Stimulated activated CD8-positive, alpha-beta memory T cell treated with anti-CD3 and anti-CD28 coated beads, Interleukin-12 subunit alpha, Interleukin-12 subunit beta, amount 100 ng/mL, for 24 hours (primary cell): ENCODE measurements around the gene SLC22A16.
"Not testable (repeated sequence)": the region's sequence is repeated elsewhere in the genome, so short reads cannot be mapped to it uniquely, and the experiment has no call there.

ENCODE experiments used
- DNase-seq: peaks from one replicate; pipeline ENCODE4 v3.0.0-alpha.2; 2020; ENCODE audit errors: extremely low read depth

SLC22A16 gene

GRCh38 chr6:110491299-110491643, 14.9 kb upstream of the SLC22A16 start:
- DNase-seq = no peak

GRCh38 chr6:110490110-110490509, 13.7 kb upstream of the SLC22A16 start:
- no peak for DNase-seq

GRCh38 chr6:110488606-110489190, 12.3 kb upstream of the SLC22A16 start:
- no peak for DNase-seq

- DNase-seq = not testable (repeated sequence)
These were observed 11.6 kb upstream of the SLC22A16 start for GRCh38 chr6:110487968-110488381.

GRCh38 chr6:110486756-110487155, 10.3 kb upstream of the SLC22A16 start:
- DNase-seq = no peak

GRCh38 chr6:110485491-110485890, 9.1 kb upstream of the SLC22A16 start:
- no peak for DNase-seq

GRCh38 chr6:110484321-110484720, 7.9 kb upstream of the SLC22A16 start:
- DNase-seq = no peak

GRCh38 chr6:110482774-110483400, 6.5 kb upstream of the SLC22A16 start:
- DNase-seq = no peak

GRCh38 chr6:110481081-110481480, 4.7 kb upstream of the SLC22A16 start:
- no peak for DNase-seq

GRCh38 chr6:110475066-110475653, 1.3 kb downstream of the SLC22A16 start:
- DNase-seq = no peak

GRCh38 chr6:110474500-110474899, 1.9 kb downstream of the SLC22A16 start:
- no peak for DNase-seq

GRCh38 chr6:110472739-110473138, 3.7 kb downstream of the SLC22A16 start:
- no peak for DNase-seq

GRCh38 chr6:110471726-110472365, 4.6 kb downstream of the SLC22A16 start:
- no peak for DNase-seq

- no peak for DNase-seq
These were observed 7.7 kb downstream of the SLC22A16 start for GRCh38 chr6:110468731-110469130.

GRCh38 chr6:110467566-110468140, 8.8 kb downstream of the SLC22A16 start:
- no peak for DNase-seq

- DNase-seq = no peak
These were observed 13.4 kb downstream of the SLC22A16 start for GRCh38 chr6:110462884-110463481.

- DNase-seq = no peak
These were observed 15.0 kb downstream of the SLC22A16 start for GRCh38 chr6:110461376-110461775.

- DNase-seq = no peak
These were observed 17.3 kb downstream of the SLC22A16 start for GRCh38 chr6:110459137-110459536.

GRCh38 chr6:110458476-110458875, 17.9 kb downstream of the SLC22A16 start:
- no peak for DNase-seq

- not testable (repeated sequence) for DNase-seq
These were observed 18.7 kb downstream of the SLC22A16 start for GRCh38 chr6:110457567-110458175.

GRCh38 chr6:110456694-110457093, 19.7 kb downstream of the SLC22A16 start:
- DNase-seq = no peak

GRCh38 chr6:110449541-110449895, 26.9 kb downstream of the SLC22A16 start:
- no peak for DNase-seq
